HG02970 (cell line): ENCODE data around the gene SMURF2.
"Not testable (repeated sequence)": the region's sequence is repeated elsewhere in the genome, so short reads cannot be mapped to it uniquely, and the experiment has no call there.

Experiments
- ATAC-seq: cut with Tn5 transposase; IDR thresholded peaks from one replicate; pipeline ENCODE4 v1.9.1; 2021; ENCODE audit warnings: mild to moderate bottlenecking, moderate library complexity, moderate number of reproducible peaks; ENCODE audit not compliant: unreplicated experiment, low FRiP score

Gene SMURF2

GRCh38 chr17:64667807-64668721 is 6.0 kb upstream of the SMURF2 start:
- not testable (repeated sequence) for ATAC-seq

GRCh38 chr17:64664299-64664981 is 2.3 kb upstream of the SMURF2 start:
- not testable (repeated sequence) for ATAC-seq

- not testable (repeated sequence) for ATAC-seq
These were observed 1.7 kb upstream of the SMURF2 start for GRCh38 chr17:64663836-64664235.

GRCh38 chr17:64662774-64663367 is 764 bp upstream of the SMURF2 start:
- no peak for ATAC-seq

- ATAC-seq: no peak
These were observed 456 bp downstream of the SMURF2 start for GRCh38 chr17:64661726-64661975.

- ATAC-seq: not testable (repeated sequence)
These were observed 955 bp downstream of the SMURF2 start for GRCh38 chr17:64660978-64661725.

GRCh38 chr17:64660195-64660977 is 1.7 kb downstream of the SMURF2 start:
- ATAC-seq: not testable (repeated sequence)

- ATAC-seq: no peak
These were observed 3.2 kb downstream of the SMURF2 start for GRCh38 chr17:64658931-64659330.

GRCh38 chr17:64657610-64658125 is 4.4 kb downstream of the SMURF2 start:
- ATAC-seq: no peak

- no peak for ATAC-seq
These were observed 6.4 kb downstream of the SMURF2 start for GRCh38 chr17:64655704-64656103.

- no peak for ATAC-seq
These were observed 8.1 kb downstream of the SMURF2 start for GRCh38 chr17:64653985-64654355.

- no peak for ATAC-seq
These were observed 8.7 kb downstream of the SMURF2 start for GRCh38 chr17:64653325-64653984.

GRCh38 chr17:64651889-64652288 is 10.2 kb downstream of the SMURF2 start:
- no peak for ATAC-seq

- no peak for ATAC-seq
These were observed 13.9 kb downstream of the SMURF2 start for GRCh38 chr17:64648234-64648633.

GRCh38 chr17:64647817-64648216 is 14.3 kb downstream of the SMURF2 start:
- ATAC-seq: no peak

- ATAC-seq: no peak
These were observed 22.6 kb downstream of the SMURF2 start for GRCh38 chr17:64639516-64639915.

- ATAC-seq: no peak
These were observed 23.4 kb downstream of the SMURF2 start for GRCh38 chr17:64638552-64639203.

GRCh38 chr17:64635647-64636305 is 26.3 kb downstream of the SMURF2 start:
- no peak for ATAC-seq
